Choroid plexus epithelial cell (primary cell): Measurements from ENCODE around the gene PAX2.

ENCODE experiments used
- DNase-seq: peaks from one replicate; pipeline ENCODE4 v3.0.0-alpha.2; 2010; ENCODE audit warnings: low read depth
- H3K4me3 ChIP-seq: 2 replicates; pipeline ENCODE4 v1.5.1; 2011; ENCODE audit warnings: low read depth, mild to moderate bottlenecking, control low read depth, low read length, moderate library complexity
- CTCF ChIP-seq: conservative IDR thresholded peaks from 2 replicates; pipeline ENCODE4 v1.5.1; 2011; ENCODE audit warnings: low read depth, mild to moderate bottlenecking, control low read depth, inconsistent platforms, low read length, moderate library complexity

Gene PAX2

GRCh38 chr10:100741378-100742075, 3.9 kb upstream of the PAX2 start:
- DNase-seq = no peak

GRCh38 chr10:100742076-100742771, 3.2 kb upstream of the PAX2 start:
- no peak for DNase-seq
- H3K4me3 ChIP-seq = no peak overlapping the region
- TF ChIP-seq CTCF = no peak

More at GRCh38 chr10:100741378-100742075, 3.9 kb upstream of the PAX2 start:
- no peak overlapping the region for H3K4me3 ChIP-seq
- TF ChIP-seq CTCF = no peak

- no peak overlapping the region for H3K4me3 ChIP-seq
- DNase-seq = no peak
- TF ChIP-seq CTCF = no peak
Measured at GRCh38 chr10:100742936-100743335, 2.4 kb upstream of the PAX2 start.

GRCh38 chr10:100743626-100744135, 1.7 kb upstream of the PAX2 start:
- DNase-seq = peak; percentile 65
- no peak overlapping the region for H3K4me3 ChIP-seq
- TF ChIP-seq CTCF = peak; percentile 73

- TF ChIP-seq CTCF = no peak
- H3K4me3 ChIP-seq = no peak overlapping the region
- no peak for DNase-seq
Measured at GRCh38 chr10:100744136-100744986, 1.0 kb upstream of the PAX2 start.

- H3K4me3 ChIP-seq = no peak overlapping the region
- no peak for DNase-seq
- TF ChIP-seq CTCF = no peak
Measured at GRCh38 chr10:100745882-100746783, 751 bp downstream of the PAX2 start.
